GM21528 (cell line): ENCODE data around the gene TRMT10A.
A peak's percentile ranks its signal among the peaks of the same experiment; 100 is the strongest.

Experiments used
- ATAC-seq: cut with Tn5 transposase; IDR thresholded peaks from one replicate; pipeline ENCODE4 v1.9.1; 2021; ENCODE audit warnings: mild to moderate bottlenecking, moderate library complexity; ENCODE audit not compliant: unreplicated experiment, low FRiP score

Gene TRMT10A, protein sequence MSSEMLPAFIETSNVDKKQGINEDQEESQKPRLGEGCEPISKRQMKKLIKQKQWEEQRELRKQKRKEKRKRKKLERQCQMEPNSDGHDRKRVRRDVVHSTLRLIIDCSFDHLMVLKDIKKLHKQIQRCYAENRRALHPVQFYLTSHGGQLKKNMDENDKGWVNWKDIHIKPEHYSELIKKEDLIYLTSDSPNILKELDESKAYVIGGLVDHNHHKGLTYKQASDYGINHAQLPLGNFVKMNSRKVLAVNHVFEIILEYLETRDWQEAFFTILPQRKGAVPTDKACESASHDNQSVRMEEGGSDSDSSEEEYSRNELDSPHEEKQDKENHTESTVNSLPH

DNA sequence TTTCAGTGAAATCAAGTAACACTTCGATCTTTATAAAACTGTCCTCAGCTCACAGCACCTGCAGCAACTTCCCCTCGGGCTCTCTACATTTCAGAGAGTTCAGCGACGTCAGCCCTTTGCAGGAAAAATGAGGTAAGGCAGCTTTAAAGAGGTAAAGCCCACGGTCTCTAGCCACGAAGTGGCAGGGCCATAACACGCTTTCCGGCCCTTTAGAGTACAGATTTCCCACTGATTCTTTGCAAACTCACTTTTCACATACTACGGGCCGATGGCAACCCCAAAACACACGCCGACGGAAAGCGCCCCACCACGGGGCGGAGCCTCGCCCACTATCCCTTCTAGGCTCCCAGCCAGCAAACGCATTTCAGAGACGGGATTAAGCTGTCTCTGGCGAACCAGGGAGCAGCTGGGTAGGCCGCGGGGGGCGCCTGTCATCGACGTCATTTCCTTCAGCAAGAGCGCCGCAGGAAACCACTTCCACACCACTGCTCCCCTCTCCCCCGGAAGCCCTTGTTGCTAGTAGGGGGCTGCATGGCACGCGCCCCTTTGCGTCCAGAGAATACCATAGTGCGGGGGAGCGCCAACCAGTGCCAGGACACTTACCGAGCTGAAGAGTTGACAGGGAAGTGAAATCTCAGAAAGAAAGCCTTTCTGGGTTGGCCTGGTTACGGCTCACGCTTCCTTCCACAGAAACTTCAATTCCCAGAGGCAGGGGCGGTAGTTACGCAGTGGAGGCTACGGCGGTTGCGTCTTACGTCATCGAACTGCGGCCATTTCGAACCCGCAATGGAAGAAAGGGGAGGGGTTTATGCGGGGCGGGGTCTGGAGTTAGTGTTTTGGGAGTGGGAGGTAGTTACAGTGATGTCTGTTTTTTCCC, at the start of gene TRMT10A:
Gene TRMT10A, minus strand, starts transcription at position 730 of the 877 bp plus-strand sequence. CDS start 4,701 bp downstream, outside the sequence.
- peak; percentile 99 for ATAC-seq

DNA sequence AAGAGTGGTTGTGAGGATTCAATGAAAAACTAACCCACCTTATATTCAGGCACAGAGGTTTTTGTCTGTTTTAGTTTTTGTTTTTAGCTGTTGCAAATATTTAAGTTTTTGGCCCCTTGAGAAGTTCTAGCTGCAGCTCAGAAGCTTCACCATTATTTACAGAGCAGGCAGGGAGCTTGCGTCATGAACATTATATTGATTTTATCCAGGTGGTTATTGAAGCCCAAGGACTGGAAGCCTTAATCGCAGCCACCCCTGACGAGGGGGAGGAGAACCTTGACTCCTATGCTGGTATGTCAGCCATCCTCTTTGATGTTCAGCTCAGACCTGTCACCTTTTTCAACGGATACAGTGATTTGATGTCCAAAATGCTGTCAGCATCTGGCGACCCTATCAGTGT, 48.9 kb upstream of the TRMT10A start:
- no peak for ATAC-seq

DNA sequence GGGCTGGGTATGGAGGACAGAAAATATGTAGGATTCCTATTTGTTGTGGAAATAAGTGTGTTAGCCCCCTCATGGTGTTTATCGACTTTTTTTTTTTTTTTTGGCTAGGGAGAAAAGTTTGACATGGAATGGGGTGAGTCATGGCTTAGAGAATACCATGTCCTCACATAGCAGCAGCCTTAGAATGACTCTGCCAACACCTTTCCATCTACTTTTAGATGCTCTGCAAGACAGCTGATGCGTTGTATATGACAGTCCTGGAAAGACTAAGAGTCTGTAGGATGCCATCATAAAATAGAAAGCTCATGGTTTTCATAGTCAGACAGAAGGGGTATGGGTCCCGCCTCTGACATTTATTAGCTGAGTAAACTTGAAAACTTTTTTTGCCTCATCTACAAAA, 48.4 kb upstream of the TRMT10A start:
- ATAC-seq, result no peak

DNA sequence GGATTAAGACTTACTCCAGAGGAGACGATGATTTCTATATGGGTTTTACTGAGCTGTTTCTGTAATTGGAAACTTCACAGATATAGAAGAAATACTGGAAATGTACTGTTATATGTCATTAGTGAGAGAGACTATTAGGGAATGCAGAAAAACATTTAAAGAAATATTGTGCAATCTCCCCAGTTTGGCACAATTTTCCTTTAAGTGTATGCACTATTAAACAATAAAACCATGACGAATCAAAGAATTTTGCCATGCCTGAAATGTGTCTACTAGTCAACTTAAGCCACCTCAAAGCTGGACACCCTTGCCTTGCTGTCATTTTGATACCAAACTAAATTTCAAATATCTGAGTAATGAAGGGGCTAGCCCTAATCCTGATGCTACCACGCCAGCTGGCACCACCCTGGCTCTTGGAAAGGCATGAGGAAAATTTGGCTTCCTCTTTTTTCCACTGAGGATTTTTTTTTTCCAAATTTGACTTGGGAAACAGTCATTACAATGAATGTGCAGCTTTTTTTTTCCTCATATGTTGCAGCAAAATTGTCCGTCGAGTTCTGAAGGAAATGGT, 46.9 kb upstream of the TRMT10A start:
- ATAC-seq, result no peak

DNA sequence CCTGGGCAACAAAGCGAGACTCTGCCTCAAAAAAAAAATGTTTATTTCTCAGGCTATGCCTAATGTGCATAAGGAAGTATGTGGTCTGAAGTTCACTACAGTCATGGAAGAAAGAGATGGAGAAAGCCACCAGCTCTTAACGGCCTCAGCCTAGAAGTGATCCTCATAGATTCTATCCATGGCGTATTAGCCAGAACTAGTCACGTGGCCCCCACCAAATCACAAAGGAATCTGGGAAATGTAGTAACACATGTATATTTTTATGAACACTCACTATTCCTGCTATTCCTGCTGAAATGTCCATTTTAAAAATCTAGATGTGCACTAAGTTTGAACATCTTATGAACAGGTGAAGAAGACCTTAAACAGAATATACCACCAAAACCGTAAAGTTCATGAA, 44.6 kb upstream of the TRMT10A start:
- ATAC-seq, result no peak

DNA sequence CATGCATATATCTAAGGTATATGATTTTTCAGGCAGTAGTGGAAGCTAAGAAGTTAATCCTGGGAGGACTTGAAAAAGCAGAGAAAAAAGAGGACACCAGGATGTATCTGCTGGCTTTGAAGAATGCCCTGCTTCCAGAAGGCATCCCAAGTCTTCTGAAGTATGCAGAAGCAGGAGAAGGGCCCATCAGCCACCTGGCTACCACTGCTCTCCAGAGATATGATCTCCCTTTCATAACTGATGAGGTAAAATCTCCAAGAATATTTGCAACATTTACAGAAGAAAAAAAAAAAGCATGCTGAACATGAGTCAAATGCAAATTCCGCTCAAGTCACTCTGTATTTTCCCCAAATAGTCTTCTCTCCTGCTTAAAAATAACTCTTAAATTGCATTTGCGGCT, 42.9 kb upstream of the TRMT10A start:
- no peak for ATAC-seq

DNA sequence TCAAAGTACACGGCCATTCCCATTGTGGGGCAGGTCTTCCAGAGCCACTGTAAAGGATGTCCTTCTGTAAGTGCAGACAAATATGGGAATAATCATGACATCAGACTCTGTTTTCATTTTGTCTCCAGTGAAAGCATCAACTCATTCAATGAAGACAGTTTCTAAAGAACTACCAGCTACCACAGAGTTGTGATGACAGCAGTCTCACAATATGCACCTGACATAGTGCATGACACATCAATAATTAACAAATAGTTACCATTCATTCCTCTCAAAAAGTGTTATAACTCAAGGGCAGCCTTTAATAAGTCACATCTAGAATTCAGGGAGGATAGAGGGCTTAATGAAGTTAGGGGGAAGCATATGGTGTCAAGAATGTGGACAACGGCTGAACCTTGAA, 31.0 kb upstream of the TRMT10A start:
- no peak for ATAC-seq

DNA sequence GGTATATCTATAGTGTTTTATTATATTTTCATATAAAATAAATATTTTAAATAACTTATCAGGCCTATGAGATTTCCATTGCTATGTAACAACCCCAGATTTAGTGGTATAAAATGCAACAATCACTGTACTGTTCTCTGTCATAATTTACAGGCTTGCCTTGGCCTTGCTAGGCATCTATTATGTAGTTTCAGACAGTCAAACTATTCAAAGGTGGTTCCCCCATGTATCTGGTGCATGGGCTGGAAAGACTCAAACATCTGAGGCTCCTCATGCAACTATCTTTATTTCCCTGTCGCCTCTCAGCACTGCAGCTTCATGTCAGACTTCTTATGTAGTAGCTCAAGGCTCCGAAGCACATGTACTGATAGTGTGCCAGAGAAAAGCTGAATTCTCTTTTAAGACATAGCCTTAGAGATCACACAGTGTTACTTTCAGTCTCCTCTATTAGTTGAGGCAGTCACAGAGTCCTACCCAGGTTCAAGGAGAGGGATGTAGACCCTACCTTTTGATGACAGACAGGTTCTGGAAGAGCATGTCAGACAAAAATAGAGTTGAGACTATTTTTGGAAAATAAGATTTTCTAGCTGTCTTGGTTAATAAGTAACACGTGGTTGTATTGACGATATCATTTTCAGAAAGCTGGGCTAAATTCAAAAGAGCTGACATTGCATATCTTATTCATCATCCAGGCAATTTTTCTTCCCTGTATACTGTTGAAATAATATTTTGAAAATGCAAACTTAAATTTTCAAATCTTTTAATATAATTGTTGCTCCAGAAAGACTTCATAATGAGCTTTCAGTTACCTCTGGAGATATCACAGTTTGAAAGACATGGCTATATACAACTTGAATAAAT, 30.2 kb upstream of the TRMT10A start:
- no peak for ATAC-seq

DNA sequence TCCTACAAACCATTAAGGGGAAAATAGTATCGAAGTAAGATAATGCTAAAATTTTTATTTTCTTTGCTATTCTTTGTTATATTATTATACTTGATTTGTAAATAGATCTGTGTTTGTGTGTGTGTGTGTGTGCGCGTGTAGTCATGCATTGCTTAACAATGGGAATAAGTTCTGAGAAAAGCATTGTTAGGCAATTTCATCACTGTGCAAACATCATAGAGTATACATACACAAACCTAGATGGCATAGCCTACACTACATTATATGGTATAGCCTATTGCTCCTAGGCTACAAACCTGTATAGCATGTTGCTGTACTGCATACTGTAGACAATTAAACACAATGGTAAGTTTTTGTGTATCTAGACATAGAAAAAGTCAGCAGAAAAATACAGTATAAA, 27.9 kb upstream of the TRMT10A start:
- ATAC-seq, result no peak

DNA sequence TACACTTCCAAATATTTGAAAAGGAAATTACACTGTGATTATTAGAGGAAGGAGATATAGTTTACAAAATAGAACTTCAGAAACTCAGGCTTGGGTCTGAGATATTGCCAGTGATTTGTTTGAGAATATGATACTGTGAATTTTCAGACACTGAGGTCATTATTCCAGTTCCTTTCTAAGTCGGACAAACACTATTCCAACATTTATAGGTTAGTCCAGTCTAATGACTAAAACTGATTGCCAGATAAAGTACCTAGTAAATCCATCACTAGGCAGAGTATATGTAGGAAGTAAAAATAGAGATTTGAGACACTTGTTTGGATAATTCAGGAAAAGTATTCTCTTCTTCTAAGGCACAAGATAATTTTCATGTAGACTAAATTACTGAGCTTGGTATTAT, 24.0 kb upstream of the TRMT10A start:
- no peak for ATAC-seq

DNA sequence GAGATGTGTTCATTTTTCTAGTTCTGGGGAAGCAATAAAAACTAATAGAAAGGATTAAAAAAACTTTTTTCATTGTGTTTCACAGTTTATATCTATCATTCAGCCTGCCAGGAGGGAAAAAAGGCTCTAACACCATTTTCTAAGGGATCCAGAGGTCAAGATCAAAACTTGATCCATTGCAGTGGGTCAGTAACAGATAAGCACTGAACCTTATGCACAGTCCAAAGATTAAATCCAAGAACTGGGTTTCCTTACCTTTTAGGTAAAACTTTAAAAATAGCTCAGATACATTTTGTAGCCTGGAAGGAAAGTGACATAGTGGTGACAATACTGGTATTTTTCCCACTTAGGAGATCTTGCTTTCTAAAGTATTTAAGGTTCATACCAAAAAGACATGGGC, 23.5 kb upstream of the TRMT10A start:
- no peak for ATAC-seq

DNA sequence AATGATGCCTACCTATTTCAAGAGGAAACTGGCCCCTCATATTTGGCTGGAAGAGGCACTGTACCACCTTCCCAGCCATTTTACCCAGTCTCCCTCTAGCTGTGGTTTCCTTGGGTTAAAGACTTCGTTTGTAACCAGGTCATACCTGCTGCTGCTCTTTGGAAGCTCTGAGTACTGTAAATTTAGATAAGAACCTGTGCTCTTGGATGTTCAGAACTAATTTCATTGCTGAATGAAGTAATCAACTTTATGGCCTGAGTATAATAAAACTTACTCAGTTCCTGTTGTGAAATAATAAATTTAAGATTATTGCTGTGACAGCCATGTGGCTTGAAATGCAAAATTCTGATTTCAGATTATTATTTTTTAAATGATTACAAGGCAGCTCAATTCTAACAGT, 23.0 kb upstream of the TRMT10A start:
- ATAC-seq, result no peak

DNA sequence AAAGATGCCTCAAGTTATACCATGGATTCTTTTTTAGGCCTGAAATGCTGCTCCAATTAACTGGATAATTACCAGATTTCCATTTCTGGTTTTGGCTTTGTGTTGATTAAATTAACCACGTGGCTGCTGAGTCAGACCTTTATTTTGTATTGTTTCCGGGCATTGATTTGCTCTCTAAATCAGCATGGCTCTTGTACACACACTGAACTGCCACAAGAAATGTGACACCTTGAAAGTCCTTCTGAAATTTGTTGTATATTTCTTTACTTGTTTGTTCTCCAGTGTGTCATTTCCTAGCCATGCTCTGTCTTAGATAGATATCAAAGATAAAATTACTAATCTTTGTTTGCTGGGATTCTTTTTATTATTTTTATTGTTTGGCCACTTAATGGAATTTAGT, 22.5 kb upstream of the TRMT10A start:
- ATAC-seq, result no peak

DNA sequence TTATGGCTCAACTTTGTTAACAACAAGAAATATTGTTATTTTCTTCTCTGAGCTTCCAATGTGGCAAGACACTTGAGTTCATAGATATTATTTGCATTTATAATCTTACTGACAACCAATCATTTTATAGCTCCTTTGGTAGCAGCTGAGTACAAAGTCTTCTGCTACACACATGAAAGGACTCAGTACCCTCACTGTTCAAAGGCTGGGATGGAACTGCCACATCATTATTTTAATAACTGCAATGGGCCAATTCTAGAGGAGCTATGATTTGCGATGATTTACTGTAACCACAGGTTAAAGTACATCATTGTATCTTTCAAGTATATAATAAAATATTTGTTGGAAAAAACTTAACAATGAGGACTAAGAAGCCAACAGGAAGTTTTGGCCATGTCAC, 21.7 kb upstream of the TRMT10A start:
- no peak for ATAC-seq

DNA sequence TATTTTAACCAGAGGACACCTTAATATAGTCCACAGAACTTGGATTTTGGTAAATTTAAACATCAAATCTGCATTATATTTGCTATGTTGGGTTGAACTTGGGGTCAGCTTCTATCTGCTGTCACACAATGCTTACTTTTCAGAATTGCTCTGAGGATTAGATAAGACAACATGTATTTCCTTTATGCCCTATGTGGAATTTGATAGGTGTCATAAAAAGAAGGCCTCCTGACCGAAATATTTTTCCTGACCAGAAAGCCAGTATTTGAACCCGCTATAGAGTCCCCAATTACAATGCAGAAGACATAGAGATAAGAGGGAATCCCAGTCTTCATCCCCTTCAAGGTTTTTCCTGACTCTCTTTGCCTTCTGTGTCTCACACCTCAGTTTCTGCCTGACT, 14.9 kb upstream of the TRMT10A start:
- ATAC-seq, result no peak

DNA sequence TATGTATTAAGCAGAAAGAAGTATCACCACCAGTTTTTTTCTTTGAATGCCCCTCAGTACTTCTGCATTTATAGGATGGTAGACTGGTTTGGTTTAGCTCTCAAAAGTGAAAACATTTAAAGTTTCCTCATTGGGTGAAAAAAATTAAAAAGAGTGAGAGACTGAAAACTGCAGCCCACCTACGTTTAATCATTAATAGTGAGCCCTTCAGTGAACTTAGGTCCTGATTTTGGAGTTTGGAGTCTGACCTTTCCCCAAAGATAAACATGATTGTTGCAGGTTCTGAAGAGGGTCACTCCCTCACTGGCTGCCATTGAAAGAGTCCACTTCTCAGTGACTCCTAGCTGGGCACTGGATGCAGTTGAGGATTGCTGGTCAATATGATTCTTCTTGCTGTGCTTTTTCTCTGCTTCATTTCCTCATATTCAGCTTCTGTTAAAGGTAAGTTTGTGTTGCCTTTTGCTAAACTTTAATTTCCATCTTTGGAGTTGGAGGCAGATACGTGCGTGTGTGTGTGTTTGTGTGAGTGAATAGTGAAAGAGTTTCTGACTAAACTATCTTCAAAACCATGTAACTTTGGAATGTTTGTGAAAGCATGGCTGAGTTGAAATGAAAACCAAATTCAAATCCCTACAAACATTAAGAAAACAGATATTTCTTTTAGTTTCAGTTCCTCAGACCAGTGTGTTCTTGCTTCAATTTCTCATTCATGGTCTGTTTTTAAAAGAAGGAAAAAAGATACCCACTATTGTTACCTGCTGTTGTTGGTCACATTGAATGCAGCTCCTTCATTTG, 10.9 kb upstream of the TRMT10A start, which contains the start of gene MTTP:
Gene MTTP, plus strand, starts transcription at position 295 of the 795 bp plus-strand sequence. Its CDS starts 86 bp downstream, at position 381.
- ATAC-seq, result peak; percentile 80

DNA sequence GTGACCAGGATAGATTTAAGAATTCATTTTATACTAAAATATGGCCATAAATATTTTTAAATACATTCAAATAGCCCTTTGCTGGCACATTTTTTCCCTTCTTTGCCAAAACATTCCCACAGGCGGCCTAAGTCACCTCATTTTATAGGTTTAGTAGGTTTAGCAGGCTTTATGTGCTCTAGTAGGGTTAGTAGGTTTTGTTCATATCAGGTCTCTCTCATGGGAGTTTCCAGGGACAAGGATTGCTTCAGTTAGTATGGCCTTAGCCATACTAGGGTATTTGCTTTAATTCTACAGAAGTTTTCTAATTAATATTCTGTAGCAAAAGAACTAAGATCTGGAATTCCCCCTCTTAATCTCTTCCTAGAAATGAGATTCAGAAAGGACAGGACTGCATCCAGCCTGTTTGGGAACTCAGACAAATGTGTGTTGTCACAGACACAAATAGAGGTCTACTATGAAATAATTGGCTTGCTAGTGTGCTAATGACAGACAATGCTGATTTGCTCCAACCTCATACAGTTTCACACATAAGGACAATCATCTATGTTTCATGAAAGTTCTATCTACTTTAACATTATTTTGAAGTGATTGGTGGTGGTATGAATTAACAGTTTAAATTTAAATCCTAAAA, 10.0 kb upstream of the TRMT10A start:
- ATAC-seq, result no peak

DNA sequence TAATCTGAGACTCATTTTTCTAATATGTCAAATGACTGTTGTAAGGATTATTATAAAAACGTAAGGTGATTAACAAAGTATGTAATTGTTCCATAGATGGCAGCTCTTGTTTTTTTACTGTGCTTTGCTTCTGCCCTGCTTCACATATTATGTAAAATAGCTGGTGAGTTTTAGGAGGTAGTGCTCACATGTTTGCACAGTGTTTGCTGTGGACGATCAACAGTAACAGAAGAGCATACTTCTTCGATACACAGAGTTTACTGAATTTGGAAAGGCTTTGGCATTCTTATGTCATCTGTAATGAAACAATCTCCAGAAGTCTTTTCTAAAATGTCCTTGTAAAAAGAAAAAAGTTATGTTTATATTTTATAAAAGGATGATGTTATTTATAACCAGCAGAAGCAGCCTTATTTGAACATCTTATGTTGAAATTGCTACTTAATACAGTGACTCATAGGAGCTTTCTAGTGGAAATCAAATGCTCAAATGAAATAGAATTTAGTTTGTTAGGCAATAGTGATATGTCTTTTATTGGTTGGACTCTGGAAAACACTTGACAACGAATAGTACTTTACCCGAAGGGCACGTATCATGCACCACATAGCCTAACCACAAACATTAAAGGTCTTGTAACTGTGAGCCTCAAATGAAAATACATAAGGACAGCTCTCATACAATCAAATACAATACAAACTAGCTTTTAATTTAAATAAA, 8.8 kb upstream of the TRMT10A start:
- no peak for ATAC-seq

DNA sequence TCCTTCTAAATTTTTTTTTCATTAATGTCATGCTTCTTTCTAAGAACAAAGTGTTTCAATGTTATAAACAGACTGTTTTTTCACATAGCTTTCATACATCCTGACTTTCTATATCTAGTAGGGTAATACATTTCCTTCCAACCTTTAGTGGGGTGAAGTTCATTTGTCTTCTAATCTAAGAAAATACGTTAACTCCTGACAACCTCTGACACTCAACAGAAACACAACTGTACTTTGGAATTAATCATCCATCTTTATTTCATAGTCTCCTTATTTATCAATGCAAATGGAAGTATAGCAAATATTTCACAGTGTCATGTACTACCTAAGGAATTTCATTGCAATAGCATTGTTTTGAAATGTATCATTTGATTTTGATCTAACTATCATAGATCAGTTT, 8.0 kb upstream of the TRMT10A start:
- ATAC-seq, result no peak
